A549 (cell line): ENCODE measurements around the gene PTTG1IP. TPM values are rescaled to one million over a fixed set of nuclear protein-coding genes. Genes with fewer than 3 reads are reported as not detected.

Source experiments
- ATAC-seq, 2 experiments: fragments of 200-7000 bp in 1 of 2; fragments of >200 bp in 1 of 2; cut with Nextera tagmentation in 1 of 2; cut with Tn5 transposase in 1 of 2; 3 replicates each; pipeline versions ENCODE4 v1.8.0 to v1.9.1; 2018 to 2020; ENCODE audit warnings: mild to moderate bottlenecking in 1 of 2, moderate library complexity in 1 of 2
- CTCF ChIA-PET: fragments of 300-600 bp; sonication (Branson Sonifier 250); formaldehyde crosslinking; extraction: SDS; loops from one replicate; lab custom pipeline; 2021; ENCODE audit warnings: antibody characterized with exemption, inconsistent platforms; lab: Yijun Ruan, JAX
- POLR2A ChIA-PET: fragments of 350-600 bp; formaldehyde crosslinking; extraction: SDS; loops from one replicate; lab custom pipeline; 2021; ENCODE audit warnings: antibody characterized with exemption, inconsistent platforms; lab: Yijun Ruan, JAX
- DNase-seq, 2 experiments: peaks; one replicate each; pipeline versions ENCODE4 v3.0.0 to v3.0.0-alpha.2; 2011 to 2016; ENCODE audit warnings: low read depth in 1 of 2, low spot score in 1 of 2
- FAIRE-seq: peaks from 2 replicates; lab custom pipeline; 2011; peaks lifted over from hg19 to GRCh38; lab: Jason Lieb, UNC
- H3K27ac ChIP-seq, 2 experiments: fragments of >200 bp; sonication (Bioruptor Twin); formaldehyde crosslinking; 3 replicates each; pipeline ENCODE4 v1.5.1; 2016 to 2017
- H3K4me1 ChIP-seq: fragments of >200 bp; sonication (Bioruptor Twin); formaldehyde crosslinking; 3 replicates; pipeline ENCODE4 v1.6.1; 2016
- H3K4me2 ChIP-seq: fragments of >200 bp; sonication (Bioruptor Twin); formaldehyde crosslinking; 3 replicates; pipeline ENCODE4 v1.6.1; 2016
- H3K4me3 ChIP-seq: fragments of >200 bp; sonication (Bioruptor Twin); formaldehyde crosslinking; 3 replicates; pipeline ENCODE4 v1.5.1; 2016
- H3K9me3 ChIP-seq: fragments of >200 bp; sonication (Bioruptor Twin); formaldehyde crosslinking; 3 replicates; pipeline ENCODE4 v1.6.1; 2016
- EHMT2 ChIP-seq: fragments of 200-600 bp; sonication (generic); IDR thresholded peaks from 2 replicates; pipeline ENCODE4 v1.6.1; 2016; ENCODE audit warnings: antibody characterized with exemption, low read depth, mild to moderate bottlenecking, moderate library complexity
- ELK1 ChIP-seq: fragments of 150-350 bp; IDR thresholded peaks from 2 replicates; pipeline ENCODE4 v1.6.1; 2014; ENCODE audit warnings: low read depth, mild to moderate bottlenecking, low read length
- FOSL2 ChIP-seq, 2 experiments: fragments of 450-650 bp in 1 of 2; fragments of >200 bp in 1 of 2; sonication (Bioruptor Twin) in 1 of 2; formaldehyde crosslinking; IDR thresholded peaks; 2 replicates each; pipeline versions ENCODE4 v1.5.0 to v1.6.1; 2016 to 2020; ENCODE audit warnings: mild to moderate bottlenecking in 1 of 2, moderate library complexity in 1 of 2
- GATA3 ChIP-seq: IDR thresholded peaks from 2 replicates; pipeline ENCODE4 v1.6.1; 2012; ENCODE audit warnings: borderline replicate concordance
- HEYL ChIP-seq: fragments of 250-450 bp; sonication (Bioruptor Pico); IDR thresholded peaks from 2 replicates; pipeline ENCODE4 v1.8.0; 2021; ENCODE audit warnings: mild to moderate bottlenecking, moderate library complexity
- JUN ChIP-seq, 2 experiments: fragments of >200 bp; sonication (Bioruptor Twin); formaldehyde crosslinking; IDR thresholded peaks; 2 replicates in 1 of 2; 3 replicates in 1 of 2; pipeline ENCODE4 v1.6.1; 2016 to 2017
- NR3C1 ChIP-seq: fragments of >200 bp; sonication (Bioruptor Twin); formaldehyde crosslinking; IDR thresholded peaks from 3 replicates; pipeline ENCODE4 v1.6.1; 2017
- PBX3 ChIP-seq: IDR thresholded peaks from 2 replicates; pipeline ENCODE4 v1.6.1; 2012
- PHF8 ChIP-seq: fragments of 200-600 bp; sonication (generic); IDR thresholded peaks from 2 replicates; pipeline ENCODE4 v1.6.1; 2016; ENCODE audit warnings: low read depth, mild to moderate bottlenecking, antibody characterized with exemption, moderate library complexity, borderline replicate concordance
- POLR2AphosphoS2 ChIP-seq: conservative IDR thresholded peaks from 2 replicates; pipeline ENCODE4 v1.6.1; 2012; ENCODE audit warnings: low read length, improper control_type of control experiment, inconsistent platforms
- RARB ChIP-seq: fragments of 250-450 bp; sonication (Bioruptor Pico); IDR thresholded peaks from 2 replicates; pipeline ENCODE4 v1.8.0; 2021; ENCODE audit warnings: mild to moderate bottlenecking, moderate library complexity
- REST ChIP-seq: fragments of 200-600 bp; sonication (generic); IDR thresholded peaks from 2 replicates; pipeline ENCODE4 v1.6.1; 2016; ENCODE audit warnings: antibody characterized with exemption, mild to moderate bottlenecking, moderate library complexity
- TP53 ChIP-seq: fragments of 250-450 bp; sonication (Bioruptor Pico); IDR thresholded peaks from 2 replicates; pipeline ENCODE4 v1.5.0; 2021; ENCODE audit warnings: mild to moderate bottlenecking, moderate library complexity
- ZC3H11A ChIP-seq: fragments of 450-650 bp; IDR thresholded peaks from 2 replicates; pipeline ENCODE4 v1.6.1; 2014; ENCODE audit warnings: antibody characterized with exemption, mild to moderate bottlenecking
- ZFP36 ChIP-seq: fragments of 450-650 bp; IDR thresholded peaks from 2 replicates; pipeline ENCODE4 v1.6.1; 2014; ENCODE audit warnings: borderline replicate concordance; ENCODE audit not compliant: partially characterized antibody
- ZNF302 ChIP-seq: fragments of 250-450 bp; sonication (Bioruptor Pico); IDR thresholded peaks from 2 replicates; pipeline ENCODE4 v1.9.0; 2021; ENCODE audit warnings: inconsistent platforms, mild to moderate bottlenecking, moderate library complexity
- WGBS: methylation state at CpG from one replicate; pipeline ENCODE4 v1.1.6; 2017; ENCODE audit errors: missing lambda C conversion rate; 5-methylcytosine and 5-hydroxymethylcytosine counted together
- polyA plus RNA-seq, 4 experiments: library from polyadenylated mRNA; depleted of rRNA in 3 of 4; stranded (reverse); fragments of >200 nt; fragmentation: RNase III in 1 of 4; extraction: RNeasy Plus Mini Kit Qiagen cat#74134 plus additional on column Dnase treatment in 1 of 4; gene quantifications; 2 replicates in 3 of 4; 3 replicates in 1 of 4; pipeline ENCODE4 v1.2.3, GENCODE V29; 2011 to 2017

The PTTG1IP gene
- polyA plus RNA-seq, 2 of the 4 experiments (the other 2 are of a cell fraction), result 98.7 to 99.4 TPM

DNA sequence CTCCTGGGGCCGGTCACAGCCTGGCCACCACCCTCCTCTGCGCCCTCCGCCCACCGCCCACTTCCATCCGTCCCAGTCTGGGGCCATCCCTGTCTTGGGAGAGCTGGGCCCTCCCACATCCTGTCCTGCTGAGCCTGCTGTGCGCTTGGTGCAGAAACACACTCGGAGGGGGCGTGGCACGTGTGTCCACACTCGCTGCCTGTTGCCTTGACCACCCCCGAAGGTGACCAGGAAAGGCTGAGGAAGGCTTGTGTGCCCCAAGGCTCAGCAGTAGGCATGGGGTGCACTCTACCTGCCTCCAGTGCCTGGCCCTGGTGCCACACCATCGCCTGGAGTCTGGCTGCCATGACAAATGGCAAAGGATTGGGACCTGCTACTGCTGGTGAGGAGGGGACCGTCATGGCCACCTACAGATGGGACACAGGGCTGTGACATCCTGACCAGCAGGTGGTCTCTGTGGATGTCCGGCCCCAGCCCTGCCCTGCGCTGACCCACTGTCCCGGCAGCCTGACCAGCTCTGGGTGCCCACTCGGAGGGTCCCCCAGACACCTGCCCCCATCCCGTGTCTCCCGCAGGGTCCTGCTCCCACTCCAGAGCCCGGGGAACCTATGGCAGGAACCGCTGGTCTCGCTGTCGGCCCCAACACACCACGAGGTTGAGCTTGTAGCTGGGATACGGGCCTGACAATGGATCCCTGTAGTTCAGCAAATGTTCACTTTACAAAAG, 23.2 kb upstream of the PTTG1IP start:
- no peak for ATAC-seq
- H3K4me1 ChIP-seq, result no peaks in the 10 kb centered on the region
- H3K4me3 ChIP-seq, result no peak overlapping the region

GRCh38 chr21:44895859-44896258, 22.4 kb upstream of the PTTG1IP start:
- H3K4me2 ChIP-seq, result no peak overlapping the region
- WGBS, result 83% methylated on average over 11 of the region's 11 CpGs
- ChIA-PET CTCF (interaction anchor here (1.0 to 6.4 kb wide), 4 partner anchors 13 to 37 kb away, joined by 4 to 50 read pairs (median 4); no protein-coding TSS in a partner anchor), POLR2A (no interaction called here)
- DNase-seq, result no peak
- ATAC-seq, result no peak
- no peak for FAIRE-seq
- TF ChIP-seq EHMT2 (no peak), PHF8 (no peak), FOSL2 (IDR thresholded peaks at IDR 0.05) (no peak), FOSL2 (CRISPR knock-in tag; IDR thresholded peaks at IDR 0.05) (no peak), PBX3 (no peak), ZFP36 (no peak), TP53 (CRISPR knock-in tag) (no peak)
- TF ChIP-seq, all 56 proteins: peak for 0
- Histone ChIP-seq H3K27ac (no peak overlapping the region), H3K4me1 (no peaks in the 10 kb centered on the region), H3K4me3 (no peak overlapping the region), H3K9me3 (no peaks in the 10 kb centered on the region)

More for the DNA sequence above, 23.2 kb upstream of the PTTG1IP start:
- Histone ChIP-seq H3K27ac (no peak overlapping the region), H3K9me3 (no peaks in the 10 kb centered on the region), H3K4me2 (no peak overlapping the region)
- 67% methylated on average over 5 of the region's 25 CpGs for WGBS
- no peak for FAIRE-seq
- CTCF ChIA-PET, result interaction anchor here (1.0 to 6.4 kb wide), 3 partner anchors 13 to 36 kb away, joined by 4 to 50 read pairs (median 4); no protein-coding TSS in a partner anchor
- no peak for TF ChIP-seq ZNF302 (CRISPR knock-in tag)
- no peak for TF ChIP-seq EHMT2
- TF ChIP-seq ZC3H11A, result no peak
- no peak for TF ChIP-seq POLR2AphosphoS2
- no peak for TF ChIP-seq REST
- TF ChIP-seq ELK1, result no peak
- TF ChIP-seq, all 56 proteins: peak for 0
- no peak for DNase-seq
- POLR2A ChIA-PET, result no interaction called here

DNA sequence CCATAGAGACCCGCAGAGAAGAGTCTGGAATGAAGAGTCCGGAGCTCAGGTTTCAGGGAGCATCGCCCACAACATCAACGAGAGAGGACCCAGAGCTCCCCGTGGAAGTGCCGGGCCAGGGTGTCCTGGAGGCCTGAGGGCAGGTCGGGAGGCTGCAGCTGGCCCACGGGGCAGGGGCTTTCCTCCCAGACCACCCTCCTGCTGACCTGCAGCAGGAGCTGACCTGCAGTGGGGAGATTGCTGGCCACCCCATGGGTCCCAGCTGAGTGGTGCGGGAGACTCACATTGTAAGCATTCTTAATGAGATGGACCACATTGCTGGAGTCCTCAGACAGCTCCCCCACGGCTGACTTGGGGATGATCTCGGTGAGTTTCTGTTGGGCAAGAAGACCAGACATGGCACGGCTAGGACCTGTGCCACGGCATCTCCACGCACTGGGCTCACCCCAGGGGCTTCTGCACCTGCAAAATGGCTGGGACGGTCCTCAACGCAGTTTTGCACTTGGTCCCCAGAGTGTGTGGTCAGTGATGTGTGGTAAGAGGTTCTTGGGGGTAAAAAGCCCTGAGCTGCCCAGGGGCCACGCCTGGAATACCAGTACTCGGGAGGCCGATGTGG, 21.3 kb upstream of the PTTG1IP start:
- FAIRE-seq, result no peak
- WGBS, result 67% methylated on average over 6 of the region's 19 CpGs
- Histone ChIP-seq H3K4me1 (no peaks in the 10 kb centered on the region), H3K9me3 (no peaks in the 10 kb centered on the region), H3K27ac (no peak overlapping the region), H3K4me3 (no peak overlapping the region), H3K4me2 (no peak overlapping the region)
- TF ChIP-seq HEYL (CRISPR knock-in tag), result no peak
- TF ChIP-seq NR3C1, result no peak
- no peak for TF ChIP-seq JUN (IDR thresholded peaks at IDR 0.05)
- TF ChIP-seq GATA3, result no peak
- TF ChIP-seq RARB (CRISPR knock-in tag), result no peak
- POLR2A ChIA-PET, result no interaction called here
- DNase-seq, result no peak
- no peak for ATAC-seq
- CTCF ChIA-PET, result interaction anchor here (0.5 to 6.4 kb wide), 11 partner anchors 12 to 234 kb away, joined by 3 to 50 read pairs (median 5); no protein-coding TSS in a partner anchor
